ENCODE results near the gene MBLAC2. TPM values are rescaled to one million over a fixed set of nuclear protein-coding genes. Genes with fewer than 3 reads are reported as not detected.

Gene MBLAC2
- total RNA-seq, 1 donor from 2014 or later: 6.3 TPM

DNA sequence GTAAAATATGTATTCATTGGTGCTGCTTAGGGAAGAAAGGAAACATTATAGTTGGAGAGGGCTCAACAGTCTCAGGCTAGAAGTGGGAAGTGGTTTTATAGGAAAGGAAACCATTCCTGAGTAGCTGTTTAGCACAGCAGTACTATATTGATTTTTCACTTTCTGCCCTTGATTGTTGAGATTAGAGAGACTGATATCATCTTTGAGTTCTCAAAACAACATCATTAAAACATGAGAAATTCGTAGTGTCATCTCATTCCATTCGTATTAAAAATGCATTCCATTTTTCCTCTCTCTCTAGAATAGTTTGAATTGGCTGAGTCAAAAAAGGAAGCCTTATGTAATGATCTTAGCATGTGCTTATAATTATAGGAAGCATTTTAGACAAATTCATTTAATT is 14.2 kb upstream of the MBLAC2 start:
- Mint-ChIP-seq H3K4me3 (ENCODE audit: unreplicated experiment) (no peak overlapping the region), H3K27me3 (ENCODE audit: unreplicated experiment) (no peaks in the 10 kb centered on the region), H3K9me3 (ENCODE audit: unreplicated experiment) (no peaks in the 10 kb centered on the region), H3K4me1 (ENCODE audit: unreplicated experiment) (peaks cover 15% of the 10 kb centered on the region), H3K36me3 (ENCODE audit: unreplicated experiment) (peaks cover 2% of the 10 kb centered on the region), H3K27ac (ENCODE audit: unreplicated experiment) (peak overlapping the region; percentile 27)
- no peak for DNase-seq (ENCODE audit: extremely low spot score, unreplicated experiment)
- TF ChIP-seq, protein P1, sequence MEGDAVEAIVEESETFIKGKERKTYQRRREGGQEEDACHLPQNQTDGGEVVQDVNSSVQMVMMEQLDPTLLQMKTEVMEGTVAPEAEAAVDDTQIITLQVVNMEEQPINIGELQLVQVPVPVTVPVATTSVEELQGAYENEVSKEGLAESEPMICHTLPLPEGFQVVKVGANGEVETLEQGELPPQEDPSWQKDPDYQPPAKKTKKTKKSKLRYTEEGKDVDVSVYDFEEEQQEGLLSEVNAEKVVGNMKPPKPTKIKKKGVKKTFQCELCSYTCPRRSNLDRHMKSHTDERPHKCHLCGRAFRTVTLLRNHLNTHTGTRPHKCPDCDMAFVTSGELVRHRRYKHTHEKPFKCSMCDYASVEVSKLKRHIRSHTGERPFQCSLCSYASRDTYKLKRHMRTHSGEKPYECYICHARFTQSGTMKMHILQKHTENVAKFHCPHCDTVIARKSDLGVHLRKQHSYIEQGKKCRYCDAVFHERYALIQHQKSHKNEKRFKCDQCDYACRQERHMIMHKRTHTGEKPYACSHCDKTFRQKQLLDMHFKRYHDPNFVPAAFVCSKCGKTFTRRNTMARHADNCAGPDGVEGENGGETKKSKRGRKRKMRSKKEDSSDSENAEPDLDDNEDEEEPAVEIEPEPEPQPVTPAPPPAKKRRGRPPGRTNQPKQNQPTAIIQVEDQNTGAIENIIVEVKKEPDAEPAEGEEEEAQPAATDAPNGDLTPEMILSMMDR (IDR thresholded peaks at IDR 0.05): no peak

DNA sequence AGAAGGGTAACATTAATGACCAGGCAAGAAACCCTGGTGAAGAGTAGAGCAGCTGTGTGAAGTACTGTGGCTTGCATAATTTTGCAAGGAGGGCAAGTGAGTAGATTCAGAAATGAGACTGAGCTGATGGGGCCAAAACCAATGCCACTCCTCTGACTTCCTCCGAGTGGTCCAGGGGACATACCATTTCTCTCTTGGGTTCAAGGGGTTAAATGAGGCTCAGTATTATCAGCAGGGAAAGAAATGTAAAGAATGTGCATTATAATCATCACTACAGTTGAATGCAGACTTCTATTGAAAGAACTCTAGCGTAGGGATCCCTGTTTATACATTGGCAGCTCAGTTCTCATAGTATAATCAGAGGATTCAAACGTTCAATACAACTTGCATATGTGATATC is 10.0 kb upstream of the MBLAC2 start:
- Mint-ChIP-seq H3K4me3 (ENCODE audit: unreplicated experiment) (no peak overlapping the region), H3K9me3 (ENCODE audit: unreplicated experiment) (no peaks in the 10 kb centered on the region), H3K4me1 (ENCODE audit: unreplicated experiment) (peaks cover 29% of the 10 kb centered on the region), H3K27me3 (ENCODE audit: unreplicated experiment) (no peaks in the 10 kb centered on the region), H3K27ac (ENCODE audit: unreplicated experiment) (peak overlapping the region; percentile 40), H3K36me3 (ENCODE audit: unreplicated experiment) (peaks cover 2% of the 10 kb centered on the region)
- DNase-seq (ENCODE audit: extremely low spot score, unreplicated experiment): no peak
- TF ChIP-seq, protein P1 (IDR thresholded peaks at IDR 0.05): no peak

DNA sequence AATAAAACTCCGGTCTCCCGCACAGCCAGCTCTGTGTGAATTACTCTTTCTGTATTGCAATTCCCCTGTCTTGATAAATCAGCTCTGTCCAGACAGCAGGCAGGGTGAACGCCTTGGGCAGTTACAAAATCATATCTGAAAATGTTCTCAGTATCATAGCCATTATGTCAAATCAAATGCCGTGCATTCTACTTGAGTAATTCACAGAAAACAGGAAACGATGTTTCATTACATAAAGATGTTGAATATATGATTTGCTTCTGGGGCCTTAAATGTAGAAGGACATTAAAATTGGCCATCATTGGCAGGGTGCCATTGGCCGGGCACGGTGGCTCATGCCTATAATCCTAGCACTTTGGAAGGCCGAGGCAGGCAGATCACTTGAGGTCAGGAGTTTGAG is 8.6 kb upstream of the MBLAC2 start:
- Mint-ChIP-seq H3K27ac (ENCODE audit: unreplicated experiment) (peak overlapping the region; percentile 78), H3K4me3 (ENCODE audit: unreplicated experiment) (peak overlapping the region; percentile 54), H3K9me3 (ENCODE audit: unreplicated experiment) (no peaks in the 10 kb centered on the region), H3K4me1 (ENCODE audit: unreplicated experiment) (peaks cover 26% of the 10 kb centered on the region), H3K27me3 (ENCODE audit: unreplicated experiment) (no peaks in the 10 kb centered on the region), H3K36me3 (ENCODE audit: unreplicated experiment) (peaks cover 2% of the 10 kb centered on the region)
- TF ChIP-seq, protein P1 (IDR thresholded peaks at IDR 0.05): no peak
- no peak for DNase-seq (ENCODE audit: extremely low spot score, unreplicated experiment)

DNA sequence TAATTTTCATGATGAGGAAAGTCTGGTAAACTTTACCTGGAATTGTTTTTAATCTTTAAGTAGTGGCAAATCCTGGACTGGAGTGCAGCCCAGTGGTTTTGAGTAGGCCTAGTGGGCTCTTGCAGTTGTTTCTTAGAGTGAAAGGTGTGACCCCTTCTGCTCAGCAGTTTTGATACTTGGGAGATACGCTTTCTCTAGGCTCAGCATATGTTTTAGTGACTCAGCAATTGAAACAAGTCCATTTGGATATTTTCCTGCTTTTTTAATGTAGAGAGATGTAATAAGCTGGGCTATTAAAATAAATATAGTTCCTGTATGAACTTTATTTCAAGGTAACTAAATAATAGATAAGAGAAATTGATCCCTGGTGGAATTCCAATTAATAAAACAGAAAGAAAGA is 6.1 kb upstream of the MBLAC2 start:
- DNase-seq (ENCODE audit: extremely low spot score, unreplicated experiment): no peak
- TF ChIP-seq, protein P1 (IDR thresholded peaks at IDR 0.05): no peak
- Mint-ChIP-seq H3K4me1 (ENCODE audit: unreplicated experiment) (peaks cover 48% of the 10 kb centered on the region), H3K9me3 (ENCODE audit: unreplicated experiment) (no peaks in the 10 kb centered on the region), H3K36me3 (ENCODE audit: unreplicated experiment) (no peaks in the 10 kb centered on the region), H3K27ac (ENCODE audit: unreplicated experiment) (peak overlapping the region; percentile 3), H3K27me3 (ENCODE audit: unreplicated experiment) (no peaks in the 10 kb centered on the region), H3K4me3 (ENCODE audit: unreplicated experiment) (no peak overlapping the region)

DNA sequence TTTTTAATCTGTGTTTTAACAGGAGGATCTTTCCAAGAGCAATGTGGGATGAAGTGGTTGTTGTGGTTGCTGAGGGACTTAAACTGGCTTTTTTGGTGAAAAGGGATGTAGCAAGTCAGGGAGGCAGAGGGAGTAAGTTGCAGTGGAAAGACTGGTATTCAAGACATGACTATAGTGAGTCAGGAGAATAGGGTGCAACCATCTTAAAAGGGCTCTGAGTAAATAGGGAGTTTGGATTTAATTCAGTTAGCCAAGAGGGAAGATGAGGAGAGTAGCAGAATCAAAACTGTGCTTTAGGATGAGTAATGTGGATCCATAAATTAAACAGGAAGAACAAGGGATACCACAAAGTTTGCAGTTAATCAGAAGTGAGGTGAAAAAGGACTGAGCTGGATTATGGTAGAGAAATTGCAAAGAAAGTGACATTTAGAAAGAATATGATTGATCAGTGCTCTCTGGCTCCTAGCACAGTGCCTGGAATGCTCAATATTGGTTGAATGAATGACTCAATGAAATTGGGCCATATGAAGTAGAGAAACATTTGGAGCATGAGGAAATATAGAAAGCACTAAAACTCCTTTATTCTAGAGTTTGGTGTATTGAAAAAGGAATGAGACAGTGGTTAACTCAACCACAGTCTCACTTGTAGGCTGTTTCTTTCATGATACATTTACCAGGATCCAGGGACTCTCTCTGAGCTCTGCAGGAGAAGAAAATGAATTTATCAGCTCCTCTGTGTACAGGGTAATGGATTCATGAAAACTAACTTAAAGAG is 5.2 kb upstream of the MBLAC2 start:
- TF ChIP-seq, protein P1 (IDR thresholded peaks at IDR 0.05): no peak
- no peak overlapping the region for H3K27ac Mint-ChIP-seq (ENCODE audit: unreplicated experiment)
- no peak for DNase-seq (ENCODE audit: extremely low spot score, unreplicated experiment)
- H3K9me3 Mint-ChIP-seq (ENCODE audit: unreplicated experiment): no peaks in the 10 kb centered on the region
- H3K4me3 Mint-ChIP-seq (ENCODE audit: unreplicated experiment): no peak overlapping the region
- H3K27me3 Mint-ChIP-seq (ENCODE audit: unreplicated experiment): no peaks in the 10 kb centered on the region
- H3K36me3 Mint-ChIP-seq (ENCODE audit: unreplicated experiment): no peaks in the 10 kb centered on the region
- peaks cover 50% of the 10 kb centered on the region for H3K4me1 Mint-ChIP-seq (ENCODE audit: unreplicated experiment)

Data from osteocyte (in vitro differentiated cells).